Middle frontal gyrus (tissue), 1 donor: ENCODE measurements around the gene SNAP91.
"Not testable (repeated sequence)": the region's sequence is repeated elsewhere in the genome, so short reads cannot be mapped to it uniquely, and the experiment has no call there.

Source experiments
- DNase-seq: peaks from one replicate; pipeline ENCODE4 v3.0.0-alpha.2; 2015; ENCODE audit warnings: low spot score; ENCODE audit errors: extremely low spot score

SNAP91 gene

GRCh38 chr6:83633609-83634008 is 75.3 kb downstream of the SNAP91 start:
- DNase-seq: no peak

DNA sequence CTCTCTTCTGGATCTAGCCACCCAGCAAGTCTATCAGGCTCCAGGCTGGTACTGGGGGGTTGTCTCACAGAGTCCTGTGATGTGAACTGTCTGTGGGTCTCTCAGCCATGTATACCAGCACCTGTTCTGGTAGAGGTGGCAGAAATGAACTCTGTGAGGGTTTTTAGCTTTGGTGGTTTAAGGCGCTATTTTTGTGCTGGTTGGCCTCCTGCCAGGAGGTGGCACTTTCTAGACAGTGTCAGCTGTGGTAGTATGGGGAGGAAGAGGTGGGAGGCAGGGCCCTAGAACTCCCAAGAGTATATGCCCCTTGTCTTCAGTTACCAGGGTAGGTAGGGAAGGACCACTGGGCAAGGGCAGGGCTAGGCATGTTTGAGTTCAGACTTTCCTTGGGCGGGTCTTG is 75.8 kb downstream of the SNAP91 start:
- no peak for DNase-seq

DNA sequence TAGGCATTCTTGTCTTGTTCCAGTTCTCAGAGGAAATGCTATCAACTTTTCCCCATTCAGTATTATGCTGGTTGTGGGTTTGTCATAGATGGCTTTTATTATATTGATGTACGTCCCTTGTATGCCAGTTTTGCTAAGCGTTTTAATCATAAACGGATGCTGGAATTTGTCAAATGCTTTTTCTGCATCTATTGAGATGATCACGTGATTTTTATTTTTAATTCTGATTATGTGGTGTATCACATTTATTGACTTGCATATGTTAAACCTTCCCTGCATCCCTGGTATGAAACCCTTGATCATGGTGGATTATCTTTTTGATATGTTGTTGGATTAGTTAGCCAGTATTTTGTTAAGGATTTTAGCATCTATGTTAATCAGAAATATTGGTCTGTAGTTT is 79.0 kb downstream of the SNAP91 start:
- not testable (repeated sequence) for DNase-seq

- no peak for DNase-seq
Measured at GRCh38 chr6:83615025-83615999, 93.6 kb downstream of the SNAP91 start.

DNA sequence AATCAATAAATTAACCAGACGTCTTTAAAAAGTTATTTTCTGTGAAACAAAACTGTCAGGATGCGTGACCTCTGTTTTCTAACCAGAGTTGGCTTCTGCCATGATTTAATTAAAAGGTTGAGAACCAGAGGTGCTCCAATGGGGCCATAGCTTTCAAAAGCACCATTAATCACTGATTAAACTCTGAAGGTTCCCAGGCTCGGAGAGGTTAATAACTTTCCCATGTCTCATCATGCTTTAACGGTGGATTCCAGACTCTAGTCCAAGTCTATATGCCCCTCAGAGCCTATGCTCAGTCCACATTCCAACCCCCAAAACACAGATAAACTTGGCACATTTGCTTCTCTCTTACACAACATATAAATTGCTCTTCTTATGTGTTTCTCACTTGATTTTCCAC is 95.5 kb downstream of the SNAP91 start:
- DNase-seq: no peak

DNA sequence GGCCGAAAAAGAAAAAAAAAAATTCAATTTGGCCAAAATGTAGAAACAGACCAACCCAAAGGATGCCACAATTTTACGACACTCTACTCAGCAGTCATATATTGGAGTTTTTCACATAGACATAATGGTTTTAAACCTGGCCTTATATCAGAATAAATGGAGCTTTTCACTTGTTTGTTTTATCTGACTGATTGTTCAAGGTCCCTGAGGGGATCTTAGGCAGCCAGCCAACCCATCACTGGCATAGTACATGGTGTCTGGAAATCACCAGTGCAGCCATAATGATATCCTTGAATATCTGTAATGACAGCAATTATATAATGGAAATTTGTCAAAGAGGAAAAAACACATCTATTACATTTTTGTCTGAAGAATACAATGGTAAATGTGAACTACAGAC is 99.7 kb downstream of the SNAP91 start:
- DNase-seq: no peak

DNA sequence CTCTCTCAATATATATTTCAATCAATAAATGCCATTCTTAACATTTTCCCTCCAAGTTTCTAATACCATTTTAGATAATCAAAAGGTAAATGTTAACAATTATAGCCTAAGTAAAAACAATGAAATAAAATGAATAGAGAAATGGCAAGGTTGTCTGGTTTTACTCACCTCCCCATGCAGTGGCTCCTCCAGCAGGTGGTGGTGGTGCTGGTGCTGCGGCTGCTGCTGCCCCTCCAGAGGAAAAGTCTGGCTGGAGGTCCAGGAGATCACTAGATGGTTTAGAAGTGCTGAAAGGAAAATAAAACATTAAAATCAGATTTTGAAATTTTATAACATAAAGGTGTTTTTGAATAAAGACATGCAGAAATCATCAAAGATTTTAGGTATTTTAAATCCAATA is 103.4 kb downstream of the SNAP91 start:
- DNase-seq: no peak

DNA sequence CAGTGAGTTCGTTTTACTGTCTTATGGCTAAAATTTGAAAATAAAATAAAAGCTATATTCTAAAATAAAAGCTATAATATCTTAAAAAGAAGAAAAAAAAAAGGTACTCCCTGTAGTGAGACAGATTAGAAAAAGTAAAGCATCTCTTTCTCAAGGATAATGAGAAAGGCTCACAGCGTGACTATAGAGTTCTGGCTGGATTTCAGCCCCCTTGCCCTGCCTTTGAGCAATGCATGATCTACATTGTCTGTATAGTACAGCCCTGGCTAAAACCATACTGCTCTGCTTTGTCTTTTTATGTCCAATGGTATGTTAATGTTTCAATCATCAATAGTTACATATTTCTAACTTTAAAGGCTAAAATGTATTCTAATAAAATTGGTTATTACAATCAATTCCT is 105.3 kb downstream of the SNAP91 start:
- no peak for DNase-seq

DNA sequence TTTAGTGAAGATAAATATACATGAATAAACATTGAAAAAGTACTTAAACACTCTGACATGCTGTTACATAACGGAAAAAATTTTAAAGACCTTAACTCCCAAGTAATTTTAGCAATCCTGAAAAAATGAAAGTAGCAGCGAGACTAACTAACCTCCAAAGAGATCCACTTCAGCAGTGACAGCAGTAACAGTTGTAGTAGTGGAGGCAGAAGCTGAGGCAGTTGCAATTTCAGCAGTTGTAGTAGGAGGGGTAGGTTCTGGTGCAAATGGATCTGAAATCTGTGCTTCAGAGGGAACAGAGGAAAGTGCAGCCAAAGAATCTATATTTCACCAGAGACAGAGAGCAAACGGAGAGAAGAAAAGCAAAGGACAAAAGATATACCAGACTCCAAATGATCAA is 107.8 kb downstream of the SNAP91 start:
- no peak for DNase-seq

DNA sequence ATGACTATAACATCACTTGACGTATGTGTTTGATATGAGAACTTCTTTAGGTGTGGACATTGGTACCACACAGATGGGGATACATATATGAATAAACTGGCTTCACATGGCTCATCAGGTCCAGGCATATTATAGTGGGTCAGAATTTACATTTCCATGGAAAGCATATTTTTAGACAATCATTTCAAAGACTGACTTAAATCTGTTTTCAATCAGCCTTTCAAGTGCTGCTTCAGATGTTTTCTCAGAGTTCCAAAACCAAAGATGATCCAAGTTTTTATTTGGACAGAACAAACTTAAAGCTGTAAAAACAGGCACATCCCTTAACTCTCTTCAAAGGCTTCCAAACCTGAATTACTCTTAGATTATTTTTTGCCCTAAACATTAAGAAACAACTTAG is 108.4 kb downstream of the SNAP91 start:
- DNase-seq: no peak

DNA sequence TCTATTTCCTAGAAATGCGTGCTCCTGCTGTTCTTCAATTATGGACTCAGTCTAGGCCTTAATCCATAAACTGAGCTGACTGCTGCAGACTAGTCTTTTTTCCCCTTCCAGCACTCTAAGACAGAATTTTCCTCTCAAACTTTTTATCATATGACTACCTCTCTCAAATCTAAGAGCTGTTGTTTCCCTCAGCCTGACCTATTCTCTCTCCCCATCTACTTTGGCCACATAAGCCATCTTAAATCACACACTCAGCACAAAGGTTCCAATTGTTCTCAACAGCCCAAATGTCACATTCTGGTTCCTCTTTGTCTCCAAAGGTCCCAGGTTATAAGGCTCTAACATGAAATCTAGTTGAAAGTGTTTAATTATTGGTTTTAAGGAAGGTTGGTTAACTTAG is 111.4 kb downstream of the SNAP91 start:
- no peak for DNase-seq

DNA sequence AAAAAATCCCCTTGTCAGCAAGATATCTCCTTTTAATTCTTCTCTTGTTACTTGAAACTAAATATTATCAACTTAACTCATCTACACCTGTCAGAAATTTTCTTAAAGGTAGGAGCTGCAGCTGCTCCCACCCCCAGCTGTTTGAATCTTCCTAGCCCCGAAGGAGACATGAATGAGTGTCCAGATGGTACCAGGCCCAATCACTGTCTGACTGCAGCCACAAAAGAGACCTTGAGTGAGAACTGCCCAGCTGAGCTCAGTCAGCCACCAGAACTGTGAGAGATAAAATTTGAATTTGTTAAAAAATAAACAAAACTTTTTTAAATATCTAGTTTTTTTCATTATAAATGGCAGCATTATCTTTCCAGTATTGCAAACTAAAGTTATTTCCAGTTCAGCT is 111.8 kb downstream of the SNAP91 start:
- DNase-seq: no peak

- no peak for DNase-seq
Measured at GRCh38 chr6:83594941-83595340, 114.0 kb downstream of the SNAP91 start.

DNA sequence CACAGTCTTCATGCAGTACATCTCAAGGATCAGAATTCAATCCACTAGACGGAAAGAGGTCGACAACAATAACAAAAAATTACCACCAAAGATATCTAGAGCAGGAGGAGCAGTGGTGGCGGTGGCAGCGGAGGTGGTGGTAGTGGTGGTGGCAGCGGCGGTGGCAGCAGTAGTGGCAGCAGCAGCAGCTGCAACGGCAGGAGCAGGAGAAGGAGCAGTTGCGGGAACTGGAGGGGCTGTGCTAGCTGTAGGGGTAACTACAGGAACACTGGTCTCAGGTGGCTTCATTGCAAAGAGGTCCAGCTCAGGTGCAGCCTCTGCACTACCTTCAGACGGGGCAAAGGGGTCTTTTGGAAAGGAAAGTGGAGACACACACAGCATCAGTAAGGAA is 115.5 kb downstream of the SNAP91 start:
- DNase-seq: no peak

DNA sequence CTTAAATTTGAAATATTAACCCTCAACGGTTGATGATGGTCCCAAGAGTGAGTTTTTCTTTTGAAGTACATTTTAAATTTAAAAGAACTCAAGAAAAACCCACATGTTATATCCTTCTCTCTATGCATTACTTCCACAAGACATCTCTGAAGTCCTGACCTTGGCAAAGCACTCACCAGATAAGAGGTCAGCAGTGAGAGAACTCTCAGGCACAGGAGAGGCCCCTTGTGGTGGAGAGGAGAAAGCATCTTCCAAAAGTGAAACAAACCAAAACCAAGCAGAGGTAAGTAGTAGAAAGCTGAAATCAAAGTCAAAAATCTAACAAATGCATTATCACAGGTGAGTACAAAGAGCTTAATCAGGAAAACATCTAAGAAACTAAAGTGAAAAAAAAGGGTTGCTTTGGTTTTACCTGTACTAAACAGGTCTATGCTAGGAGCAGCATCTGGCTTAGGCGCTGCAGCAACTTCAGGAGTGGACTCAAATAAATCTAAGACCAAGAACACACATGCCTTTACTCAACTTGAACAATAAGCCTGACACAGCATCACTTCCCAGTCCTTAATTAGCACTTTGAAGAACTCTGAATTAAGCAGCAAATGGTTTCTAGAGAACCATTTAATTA is 116.0 kb downstream of the SNAP91 start:
- DNase-seq: no peak

- DNase-seq: no peak
Measured at GRCh38 chr6:83590416-83590815, 118.5 kb downstream of the SNAP91 start.

DNA sequence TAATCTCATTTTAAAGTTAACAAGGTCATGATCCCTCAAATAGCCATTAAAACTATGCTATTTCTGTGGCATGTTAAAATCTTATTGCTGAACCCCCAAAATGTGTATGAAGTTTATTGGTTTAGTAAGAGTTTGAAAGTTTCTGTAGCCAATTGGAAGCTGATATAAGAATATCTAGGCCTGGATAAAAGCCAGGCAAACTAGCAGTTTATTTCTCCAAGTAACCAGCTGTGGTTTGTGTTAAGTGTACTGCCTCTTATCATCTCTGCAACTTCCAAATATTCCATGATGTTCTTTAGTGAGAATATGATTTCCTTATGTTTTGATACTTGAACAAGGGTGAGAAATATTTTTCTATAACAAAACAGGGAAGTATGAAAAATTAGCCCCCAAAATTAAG is 119.8 kb downstream of the SNAP91 start:
- no peak for DNase-seq

GRCh38 chr6:83578057-83578456 is 130.8 kb downstream of the SNAP91 start:
- DNase-seq: no peak

- no peak for DNase-seq
Measured at GRCh38 chr6:83574783-83575182, 134.1 kb downstream of the SNAP91 start.

- not testable (repeated sequence) for DNase-seq
Measured at GRCh38 chr6:83571663-83572185, 137.2 kb downstream of the SNAP91 start.

- DNase-seq: no peak
Measured at GRCh38 chr6:83558975-83559374, 149.9 kb downstream of the SNAP91 start.

GRCh38 chr6:83556871-83557270 is 152.0 kb downstream of the SNAP91 start:
- DNase-seq: no peak

GRCh38 chr6:83551748-83552147 is 157.2 kb downstream of the SNAP91 start:
- DNase-seq: not testable (repeated sequence)
